ENCODE data around the gene NR4A1.

DNA sequence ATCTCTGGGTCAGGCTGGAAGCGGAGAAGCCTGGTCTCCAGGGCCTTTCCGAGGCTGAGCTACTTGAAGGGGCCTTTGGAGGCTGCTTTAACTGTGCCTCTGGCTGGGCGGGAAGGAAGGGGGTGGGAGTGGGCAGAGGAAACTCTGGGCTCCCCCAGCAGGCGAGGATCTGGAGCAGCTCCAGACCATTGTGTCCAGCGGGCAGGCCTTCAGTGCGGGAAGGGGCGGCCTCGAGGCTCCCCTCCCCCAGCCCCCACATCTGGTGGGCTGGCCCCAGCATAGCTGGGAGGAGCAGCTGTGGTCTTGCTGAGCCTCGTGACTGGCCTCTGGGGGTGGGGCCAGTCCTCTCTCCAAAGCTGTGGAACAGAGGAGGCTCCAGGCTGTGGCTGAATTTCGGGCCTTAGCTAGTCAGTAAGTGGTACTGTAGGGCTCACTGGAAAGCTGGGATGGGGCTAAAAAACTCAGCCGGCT, 41.1 kb upstream of the NR4A1 start:
- TF ChIP-seq, protein P1, sequence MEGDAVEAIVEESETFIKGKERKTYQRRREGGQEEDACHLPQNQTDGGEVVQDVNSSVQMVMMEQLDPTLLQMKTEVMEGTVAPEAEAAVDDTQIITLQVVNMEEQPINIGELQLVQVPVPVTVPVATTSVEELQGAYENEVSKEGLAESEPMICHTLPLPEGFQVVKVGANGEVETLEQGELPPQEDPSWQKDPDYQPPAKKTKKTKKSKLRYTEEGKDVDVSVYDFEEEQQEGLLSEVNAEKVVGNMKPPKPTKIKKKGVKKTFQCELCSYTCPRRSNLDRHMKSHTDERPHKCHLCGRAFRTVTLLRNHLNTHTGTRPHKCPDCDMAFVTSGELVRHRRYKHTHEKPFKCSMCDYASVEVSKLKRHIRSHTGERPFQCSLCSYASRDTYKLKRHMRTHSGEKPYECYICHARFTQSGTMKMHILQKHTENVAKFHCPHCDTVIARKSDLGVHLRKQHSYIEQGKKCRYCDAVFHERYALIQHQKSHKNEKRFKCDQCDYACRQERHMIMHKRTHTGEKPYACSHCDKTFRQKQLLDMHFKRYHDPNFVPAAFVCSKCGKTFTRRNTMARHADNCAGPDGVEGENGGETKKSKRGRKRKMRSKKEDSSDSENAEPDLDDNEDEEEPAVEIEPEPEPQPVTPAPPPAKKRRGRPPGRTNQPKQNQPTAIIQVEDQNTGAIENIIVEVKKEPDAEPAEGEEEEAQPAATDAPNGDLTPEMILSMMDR (IDR thresholded peaks at IDR 0.05), result no peak
- TF ChIP-seq POLR2A (IDR thresholded peaks at IDR 0.05), result no peak
